Glutamatergic neuron (in vitro differentiated cells): ENCODE measurements around the gene COPS3. TPM values are rescaled to one million over a fixed set of nuclear protein-coding genes. Genes with fewer than 3 reads are reported as not detected.

Experiments
- DNase-seq: peaks from one replicate; pipeline ENCODE4 v3.0.0; 2022
- H3K27ac Mint-ChIP-seq: one replicate; pipeline ENCODE4 v1.8.0; 2020; ENCODE audit warnings: mild to moderate bottlenecking, mixed read lengths, inconsistent platforms; ENCODE audit not compliant: unreplicated experiment
- H3K27me3 Mint-ChIP-seq: one replicate; pipeline ENCODE4 v1.8.0; 2020; ENCODE audit warnings: mild to moderate bottlenecking, moderate library complexity, mixed read lengths, inconsistent platforms; ENCODE audit not compliant: unreplicated experiment
- H3K36me3 Mint-ChIP-seq: one replicate; pipeline ENCODE4 v1.8.0; 2020; ENCODE audit warnings: mild to moderate bottlenecking, mixed read lengths, inconsistent platforms; ENCODE audit not compliant: unreplicated experiment
- H3K4me1 Mint-ChIP-seq: one replicate; pipeline ENCODE4 v1.8.0; 2020; ENCODE audit warnings: mild to moderate bottlenecking, low read depth, mixed read lengths, inconsistent platforms; ENCODE audit not compliant: unreplicated experiment
- H3K4me3 Mint-ChIP-seq: one replicate; pipeline ENCODE4 v1.8.0; 2020; ENCODE audit warnings: mild to moderate bottlenecking, mixed read lengths, inconsistent platforms; ENCODE audit not compliant: unreplicated experiment
- H3K9me3 Mint-ChIP-seq: one replicate; pipeline ENCODE4 v1.8.0; 2020; ENCODE audit warnings: mild to moderate bottlenecking, moderate library complexity, mixed read lengths, inconsistent platforms; ENCODE audit not compliant: unreplicated experiment
- total RNA-seq: library from RNA; stranded (reverse); fragmentation: NEBNext Ultra II Directional; extraction: Animal tissue kit (Norgen Biotek cat#: 25700); gene quantifications from one replicate; pipeline ENCODE4 v1.2.1, GENCODE V29; 2021; ENCODE audit not compliant: unreplicated experiment
- TF ChIP-seq, protein P1 (sequence below): fragments of 200-600 bp; sonication (generic); IDR thresholded peaks from one replicate; pipeline ENCODE4 v1.5.0; 2021; ENCODE audit not compliant: partially characterized antibody, unreplicated experiment

Gene COPS3
- total RNA-seq, 1 donor from 2014 or later = 71.7 TPM

DNA sequence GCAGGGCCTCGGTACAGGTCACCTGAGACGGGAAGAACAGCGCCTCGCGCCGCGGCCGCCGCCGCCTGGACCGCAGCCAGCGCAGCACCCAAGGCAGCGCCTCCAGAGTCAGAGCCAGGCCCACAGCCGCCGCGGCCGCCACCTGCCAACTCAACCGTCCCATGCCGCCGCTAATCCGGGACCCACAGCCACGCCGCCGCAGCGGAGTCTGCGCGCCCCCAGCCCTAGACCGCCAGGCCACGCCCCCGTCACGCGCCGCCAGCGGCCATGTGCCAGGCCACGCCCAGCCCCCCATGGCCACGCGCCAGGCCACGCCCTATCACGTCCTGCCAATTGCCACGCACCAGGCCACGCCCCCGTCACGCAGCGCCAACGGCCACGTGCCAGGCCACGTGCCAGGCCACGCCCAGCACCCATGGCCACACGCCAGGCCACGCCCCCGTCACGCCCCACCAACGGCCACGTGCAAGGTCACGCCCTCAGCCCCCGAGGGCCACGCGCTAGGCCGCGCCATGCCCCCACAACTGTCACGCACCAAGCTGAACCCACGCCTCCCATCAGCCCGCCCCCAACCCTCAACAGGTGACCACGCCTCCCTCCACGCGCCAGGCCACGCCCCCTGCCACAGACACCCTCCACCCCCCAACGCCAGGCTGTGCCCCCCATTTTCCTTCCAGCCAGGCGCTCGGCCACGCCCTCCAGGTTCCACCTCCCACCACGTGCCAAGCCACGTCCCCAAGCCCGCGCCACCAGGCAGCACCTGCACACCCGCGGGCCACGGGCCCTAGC, 74.7 kb downstream of the COPS3 start, which contains the start of gene PLD6:
Gene PLD6, minus strand, starts transcription at position 210 of the 789 bp plus-strand sequence. Its CDS starts 47 bp downstream, at position 163.
- Mint-ChIP-seq H3K9me3 (peaks cover 4% of the 10 kb centered on the region), H3K4me1 (peaks cover 2% of the 10 kb centered on the region), H3K27ac (no peak within 1 kb of the TSS), H3K4me3 (no peak within 1 kb of the TSS), H3K36me3 (no peaks in the 10 kb centered on the region), H3K27me3 (peaks cover 2% of the 10 kb centered on the region)
- DNase-seq = no peak
- TF ChIP-seq, protein P1, sequence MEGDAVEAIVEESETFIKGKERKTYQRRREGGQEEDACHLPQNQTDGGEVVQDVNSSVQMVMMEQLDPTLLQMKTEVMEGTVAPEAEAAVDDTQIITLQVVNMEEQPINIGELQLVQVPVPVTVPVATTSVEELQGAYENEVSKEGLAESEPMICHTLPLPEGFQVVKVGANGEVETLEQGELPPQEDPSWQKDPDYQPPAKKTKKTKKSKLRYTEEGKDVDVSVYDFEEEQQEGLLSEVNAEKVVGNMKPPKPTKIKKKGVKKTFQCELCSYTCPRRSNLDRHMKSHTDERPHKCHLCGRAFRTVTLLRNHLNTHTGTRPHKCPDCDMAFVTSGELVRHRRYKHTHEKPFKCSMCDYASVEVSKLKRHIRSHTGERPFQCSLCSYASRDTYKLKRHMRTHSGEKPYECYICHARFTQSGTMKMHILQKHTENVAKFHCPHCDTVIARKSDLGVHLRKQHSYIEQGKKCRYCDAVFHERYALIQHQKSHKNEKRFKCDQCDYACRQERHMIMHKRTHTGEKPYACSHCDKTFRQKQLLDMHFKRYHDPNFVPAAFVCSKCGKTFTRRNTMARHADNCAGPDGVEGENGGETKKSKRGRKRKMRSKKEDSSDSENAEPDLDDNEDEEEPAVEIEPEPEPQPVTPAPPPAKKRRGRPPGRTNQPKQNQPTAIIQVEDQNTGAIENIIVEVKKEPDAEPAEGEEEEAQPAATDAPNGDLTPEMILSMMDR = no peak

DNA sequence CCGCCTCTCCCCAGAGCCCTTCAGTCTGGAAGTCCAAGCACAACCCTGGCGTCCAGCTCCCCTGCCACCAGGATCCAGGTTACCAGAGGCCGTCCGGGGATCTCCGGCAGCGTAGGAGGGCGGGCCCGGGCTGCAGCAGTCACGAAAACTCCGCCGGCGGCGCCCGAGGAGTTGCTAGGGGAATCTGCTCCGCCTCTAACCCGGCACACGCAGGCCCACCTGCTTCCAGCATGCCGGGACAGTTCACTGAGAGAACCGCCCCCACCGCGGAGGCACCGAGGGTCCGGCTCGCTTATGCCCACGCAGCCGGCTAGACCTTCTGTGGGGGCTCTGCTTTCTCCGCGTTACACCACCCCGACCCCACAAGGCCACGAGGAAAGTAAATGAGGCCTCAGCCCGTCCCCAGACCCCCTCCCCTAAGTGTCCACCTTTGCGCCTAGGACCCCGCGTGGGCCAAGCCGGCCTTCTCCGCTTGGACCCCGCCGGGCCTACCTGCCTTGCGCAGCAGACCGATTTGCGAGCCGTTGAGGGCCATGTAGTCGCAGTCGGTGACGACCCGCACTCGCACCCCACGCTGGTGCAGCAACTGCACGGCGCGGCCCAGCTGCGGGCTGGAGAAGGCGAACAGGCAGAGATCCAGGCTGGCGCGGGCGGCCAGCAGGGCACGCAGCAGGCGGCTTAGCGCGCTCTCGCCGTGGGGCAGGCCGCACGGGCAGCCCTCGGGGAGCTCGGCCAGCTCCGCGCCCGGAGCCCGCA, 75.5 kb downstream of the COPS3 start:
- H3K4me3 Mint-ChIP-seq = no peak overlapping the region
- no peak overlapping the region for H3K27ac Mint-ChIP-seq
- no peaks in the 10 kb centered on the region for H3K36me3 Mint-ChIP-seq
- no peak for DNase-seq
- H3K27me3 Mint-ChIP-seq = peaks cover 2% of the 10 kb centered on the region
- TF ChIP-seq, protein P1 = no peak
- peaks cover 4% of the 10 kb centered on the region for H3K9me3 Mint-ChIP-seq
- H3K4me1 Mint-ChIP-seq = peaks cover 5% of the 10 kb centered on the region

DNA sequence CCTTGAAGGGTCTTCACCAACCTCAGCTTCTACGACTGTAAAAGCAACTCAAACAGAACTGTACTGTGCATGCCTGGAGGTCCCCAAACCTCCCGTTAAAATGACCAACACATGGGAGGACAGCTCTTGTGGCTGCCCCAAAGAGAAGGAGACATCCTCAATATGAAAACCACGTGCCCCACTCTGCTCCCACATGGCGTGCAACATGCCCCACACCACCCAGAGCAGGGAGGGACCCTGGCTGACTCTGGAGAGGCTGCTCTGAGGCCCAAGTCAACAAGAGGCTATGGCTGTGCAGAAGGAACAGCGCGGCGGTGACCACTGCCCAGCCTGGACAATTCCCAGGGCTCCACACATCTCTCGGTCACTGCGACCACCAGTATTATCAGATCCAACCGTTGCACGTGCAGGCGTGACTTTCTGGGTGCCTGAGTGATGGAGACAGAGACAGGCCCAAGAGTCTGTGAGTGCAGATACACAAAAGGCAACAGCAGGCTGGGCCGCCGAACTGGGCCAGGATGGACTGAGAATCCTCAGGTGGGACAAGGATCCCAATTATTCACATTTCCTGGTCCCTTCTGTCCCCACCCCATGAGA, 76.3 kb downstream of the COPS3 start:
- Mint-ChIP-seq H3K36me3 (no peaks in the 10 kb centered on the region), H3K4me1 (peaks cover 12% of the 10 kb centered on the region), H3K4me3 (no peak overlapping the region), H3K27ac (no peak overlapping the region), H3K9me3 (peaks cover 4% of the 10 kb centered on the region), H3K27me3 (peaks cover 2% of the 10 kb centered on the region)
- TF ChIP-seq, protein P1 = no peak
- no peak for DNase-seq

DNA sequence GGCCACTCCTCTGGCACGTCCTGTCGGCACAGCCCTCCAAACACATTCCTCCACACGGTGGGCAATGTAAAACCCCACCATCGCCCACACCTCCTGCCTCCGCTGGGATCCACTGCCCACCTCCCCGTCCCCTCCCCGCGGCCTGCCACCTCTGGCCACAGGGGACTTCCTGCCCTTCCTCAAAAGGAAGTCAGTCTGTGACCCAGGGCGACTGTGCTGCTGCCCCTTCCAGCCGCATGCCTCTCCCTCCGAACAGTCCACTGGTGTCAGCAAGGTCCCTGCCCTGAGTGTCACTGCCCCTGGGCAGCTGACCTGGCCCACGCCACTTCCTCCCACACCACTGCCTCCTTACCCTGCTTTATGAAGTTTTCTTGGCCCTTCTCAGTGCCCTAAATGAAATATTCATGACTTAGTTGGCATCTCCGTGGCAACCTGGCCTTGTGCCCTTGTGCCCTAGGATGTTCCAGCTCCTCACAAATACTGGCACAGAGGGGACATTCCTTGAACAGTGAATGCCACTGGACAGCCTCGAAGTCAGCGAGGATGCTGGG, 76.9 kb downstream of the COPS3 start:
- DNase-seq = no peak

More for the DNA sequence above, 76.9 kb downstream of the COPS3 start:
- Mint-ChIP-seq H3K9me3 (peaks cover 4% of the 10 kb centered on the region), H3K27me3 (peaks cover 2% of the 10 kb centered on the region), H3K4me1 (peaks cover 15% of the 10 kb centered on the region), H3K36me3 (no peaks in the 10 kb centered on the region), H3K4me3 (no peak overlapping the region), H3K27ac (no peak overlapping the region)
- TF ChIP-seq, protein P1 = no peak
